HepG2 (cell line): ENCODE data around the gene HK2. TPM values are rescaled to one million over a fixed set of nuclear protein-coding genes. Genes with fewer than 3 reads are reported as not detected.

Source experiments
- AKAP8 ChIP-seq: sonication (generic); formaldehyde crosslinking; IDR thresholded peaks from 2 replicates; pipeline ENCODE4 v1.5.1; 2020; ENCODE audit warnings: mild to moderate bottlenecking, missing genetic modification reagents
- HCFC1 ChIP-seq: fragments of 150-350 bp; IDR thresholded peaks from 2 replicates; pipeline ENCODE4 v1.6.1; 2014; ENCODE audit warnings: low read depth, low read length
- HDAC1 ChIP-seq: sonication (generic); formaldehyde crosslinking; IDR thresholded peaks from 2 replicates; pipeline ENCODE4 v1.5.1; 2020; ENCODE audit warnings: mild to moderate bottlenecking, missing genetic modification reagents
- HOXA3 ChIP-seq: sonication (generic); formaldehyde crosslinking; IDR thresholded peaks from 2 replicates; pipeline ENCODE4 v1.5.0; 2020; ENCODE audit warnings: missing genetic modification reagents
- JDP2 ChIP-seq: sonication (generic); formaldehyde crosslinking; IDR thresholded peaks from 2 replicates; pipeline ENCODE4 v1.8.1; 2022; ENCODE audit warnings: missing genetic modification reagents, borderline replicate concordance
- KDM4B ChIP-seq: sonication (generic); formaldehyde crosslinking; IDR thresholded peaks from 2 replicates; pipeline ENCODE4 v1.4.0; 2020; ENCODE audit warnings: missing genetic modification reagents
- MYNN ChIP-seq: sonication (generic); formaldehyde crosslinking; IDR thresholded peaks from 2 replicates; pipeline ENCODE4 v1.4.0; 2020; ENCODE audit warnings: mild to moderate bottlenecking, low read depth, missing genetic modification reagents
- POLR2AphosphoS2 ChIP-seq: IDR thresholded peaks from 2 replicates; pipeline ENCODE4 v1.6.1; 2011; ENCODE audit warnings: low read depth, low read length, improper control_type of control experiment
- PTBP1 ChIP-seq: fragments of 200-400 bp; formaldehyde crosslinking; IDR thresholded peaks from 2 replicates; pipeline ENCODE4 v1.6.1; 2018; ENCODE audit warnings: low read length, low read depth; ENCODE audit not compliant: poor library complexity, severe bottlenecking
- SNAI1 ChIP-seq: sonication (generic); formaldehyde crosslinking; IDR thresholded peaks from 2 replicates; pipeline ENCODE4 v1.5.0; 2020; ENCODE audit warnings: mild to moderate bottlenecking, missing genetic modification reagents, borderline replicate concordance
- SOX5 ChIP-seq: IDR thresholded peaks from 2 replicates; pipeline ENCODE4 v1.6.1; 2016; ENCODE audit warnings: borderline replicate concordance
- SRSF9 ChIP-seq: fragments of 200-400 bp; formaldehyde crosslinking; IDR thresholded peaks from 2 replicates; pipeline ENCODE4 v1.6.1; 2018; ENCODE audit warnings: borderline replicate concordance, mild to moderate bottlenecking, low read depth, low read length; ENCODE audit not compliant: insufficient read depth, poor library complexity, severe bottlenecking
- TCF12 ChIP-seq, 2 experiments: fragments of 450-650 bp in 1 of 2; sonication (generic) in 1 of 2; formaldehyde crosslinking in 1 of 2; IDR thresholded peaks; 2 replicates each; pipeline versions ENCODE4 v1.6.1 to v1.8.0; 2017 to 2022; ENCODE audit warnings: antibody characterized with exemption in 1 of 2, mild to moderate bottlenecking in 1 of 2, missing genetic modification reagents in 1 of 2, moderate library complexity in 1 of 2
- ZNF253 ChIP-seq: sonication (generic); formaldehyde crosslinking; IDR thresholded peaks from 2 replicates; pipeline ENCODE4 v1.8.0; 2022; ENCODE audit warnings: mild to moderate bottlenecking, missing genetic modification reagents, borderline replicate concordance
- ZNF264 ChIP-seq: sonication (generic); formaldehyde crosslinking; IDR thresholded peaks from 2 replicates; pipeline ENCODE4 v1.4.0; 2020; ENCODE audit warnings: missing genetic modification reagents
- ZNF431 ChIP-seq: sonication (generic); formaldehyde crosslinking; IDR thresholded peaks from 2 replicates; pipeline ENCODE4 v1.9.0; 2022; ENCODE audit warnings: missing genetic modification reagents, low read depth, mild to moderate bottlenecking, borderline replicate concordance
- ZNF672 ChIP-seq: sonication (generic); formaldehyde crosslinking; IDR thresholded peaks from 2 replicates; pipeline ENCODE4 v1.8.1; 2022; ENCODE audit warnings: missing genetic modification reagents
- ZZZ3 ChIP-seq: sonication (generic); formaldehyde crosslinking; IDR thresholded peaks from 2 replicates; pipeline ENCODE4 v1.4.0; 2020; ENCODE audit warnings: missing genetic modification reagents, mild to moderate bottlenecking, borderline replicate concordance
- polyA plus RNA-seq, 8 experiments: library from polyadenylated mRNA; depleted of rRNA in 3 of 8; stranded (reverse) in 7 of 8; unstranded in 1 of 8; fragments of >200 nt; fragmentation: Illumina TruSeq in 4 of 8; extraction: Trizol in 4 of 8; gene quantifications; 2 replicates each; pipeline versions ENCODE4 v1.2.1 to v1.2.3, GENCODE V29; 2011 to 2016; ENCODE audit warnings: low read depth in 4 of 8, missing spikeins in 1 of 8, mixed read lengths in 1 of 8; ENCODE audit not compliant: insufficient read depth in 1 of 8
- total RNA-seq, 5 experiments: library from RNA; depleted of rRNA; stranded (reverse); fragments of >200 nt; fragmentation: Illumina TruSeq; extraction: Trizol; gene quantifications; 2 replicates each; pipeline ENCODE4 v1.2.3, GENCODE V29; 2016; ENCODE audit warnings: low read depth in 1 of 5
- TF ChIP-seq, protein P1 (sequence below): sonication (generic); formaldehyde crosslinking; IDR thresholded peaks from 2 replicates; pipeline ENCODE4 v1.4.0; 2020; ENCODE audit warnings: missing genetic modification reagents
- TF ChIP-seq, protein P2 (sequence below): sonication (generic); formaldehyde crosslinking; IDR thresholded peaks from 2 replicates; pipeline ENCODE4 v1.5.1; 2020; ENCODE audit warnings: missing genetic modification reagents, mild to moderate bottlenecking, borderline replicate concordance
- TF ChIP-seq, protein P3 (sequence below): sonication (generic); formaldehyde crosslinking; IDR thresholded peaks from 2 replicates; pipeline ENCODE4 v1.5.1; 2020; ENCODE audit warnings: missing genetic modification reagents, mild to moderate bottlenecking, borderline replicate concordance
- TF ChIP-seq, protein P4 (sequence below): IDR thresholded peaks from 2 replicates; pipeline ENCODE4 v1.6.1; 2016; ENCODE audit warnings: missing compliant biosample characterization, missing genetic modification reagents, borderline replicate concordance

The HK2 gene
- total and polyA plus RNA-seq, 2 of the 13 experiments (the other 11 are each of a cell fraction or from before 2014, with no cell fraction given), result 13.2 to 101 TPM

DNA sequence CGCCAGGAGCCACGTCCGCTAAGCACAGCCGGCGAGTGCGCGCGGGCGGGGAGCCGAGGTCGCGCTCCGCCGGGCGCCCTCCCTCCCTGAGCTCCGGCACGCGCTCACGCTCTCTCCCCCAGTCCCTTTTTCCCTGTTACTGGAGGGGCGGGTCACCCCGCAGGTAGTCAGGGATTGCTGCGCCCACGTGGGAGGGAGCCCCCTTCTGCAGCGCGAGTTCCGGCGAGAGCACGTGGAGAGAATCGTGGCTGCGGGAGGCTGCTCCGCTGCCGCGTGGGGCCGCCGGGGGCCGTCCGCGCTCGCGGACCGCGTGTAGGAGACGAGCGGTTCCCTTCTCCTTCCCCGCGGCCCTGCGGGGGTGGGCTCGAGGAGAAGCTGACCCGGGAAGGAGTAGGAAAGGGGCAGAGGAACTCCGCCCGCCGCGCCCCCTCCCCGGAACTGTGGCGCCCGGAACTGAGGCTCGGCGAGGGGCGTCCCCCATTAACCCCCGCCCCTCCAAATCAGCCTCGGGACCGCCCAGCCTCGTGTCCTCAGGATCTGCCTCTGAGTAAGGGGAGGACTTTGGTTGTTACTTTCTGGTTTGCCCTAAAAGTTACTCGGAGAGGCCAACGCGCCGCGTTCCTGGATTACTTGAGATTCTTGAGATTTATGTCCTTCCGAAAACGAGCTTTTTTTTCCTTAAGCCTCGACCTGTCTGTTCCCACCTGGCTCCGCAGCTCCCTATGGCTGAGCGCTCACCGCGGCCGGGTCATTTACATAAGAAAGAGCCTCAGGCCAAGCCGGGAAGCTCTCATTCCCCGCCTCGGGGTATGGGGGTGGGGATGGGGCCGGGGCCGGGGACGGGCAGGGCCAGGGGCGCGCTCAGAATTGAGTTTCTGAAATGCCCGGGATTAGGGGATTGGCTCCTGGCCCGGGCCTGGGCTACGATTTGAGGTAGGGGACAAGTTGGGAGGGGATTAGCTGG is 1.1 kb downstream of the HK2 start (continued):
- TF ChIP-seq, protein P1, sequence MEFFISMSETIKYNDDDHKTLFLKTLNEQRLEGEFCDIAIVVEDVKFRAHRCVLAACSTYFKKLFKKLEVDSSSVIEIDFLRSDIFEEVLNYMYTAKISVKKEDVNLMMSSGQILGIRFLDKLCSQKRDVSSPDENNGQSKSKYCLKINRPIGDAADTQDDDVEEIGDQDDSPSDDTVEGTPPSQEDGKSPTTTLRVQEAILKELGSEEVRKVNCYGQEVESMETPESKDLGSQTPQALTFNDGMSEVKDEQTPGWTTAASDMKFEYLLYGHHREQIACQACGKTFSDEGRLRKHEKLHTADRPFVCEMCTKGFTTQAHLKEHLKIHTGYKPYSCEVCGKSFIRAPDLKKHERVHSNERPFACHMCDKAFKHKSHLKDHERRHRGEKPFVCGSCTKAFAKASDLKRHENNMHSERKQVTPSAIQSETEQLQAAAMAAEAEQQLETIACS (CRISPR knock-in tag), result peak; percentile 65
- TF ChIP-seq SRSF9 (no peak), POLR2AphosphoS2 (no peak), KDM4B (CRISPR knock-in tag) (peak; percentile 68; the same call in 1 of the 2 replicates), MYNN (CRISPR knock-in tag) (peak; percentile 64; the same call in 1 of the 2 replicates), HDAC1 (peak; percentile 96), ZNF264 (CRISPR knock-in tag) (0 out of 2 replicates have a peak, but pooled peaks have one; percentile 36), ZNF431 (CRISPR knock-in tag) (0 out of 2 replicates have a peak, but pooled peaks have one; percentile 65), TCF12 (IDR thresholded peaks at IDR 0.05) (no peak), TCF12 (CRISPR knock-in tag; IDR thresholded peaks at IDR 0.05) (peak; percentile 53; the same call in 1 of the 2 replicates), HCFC1 (no peak), AKAP8 (CRISPR knock-in tag) (peak; percentile 55), JDP2 (no peak), ZNF672 (peak; percentile 60; the same call in 1 of the 2 replicates), ZZZ3 (no peak), HOXA3 (CRISPR knock-in tag) (peak; percentile 71), SOX5 (CRISPR knock-in tag) (peak; percentile 33; the same call in 1 of the 2 replicates), PTBP1 (peak; percentile 47), ZNF253 (CRISPR knock-in tag) (peak; percentile 11; the same call in 1 of the 2 replicates), SNAI1 (CRISPR knock-in tag) (peak; percentile 77; the same call in 1 of the 2 replicates)
- TF ChIP-seq, protein P2, sequence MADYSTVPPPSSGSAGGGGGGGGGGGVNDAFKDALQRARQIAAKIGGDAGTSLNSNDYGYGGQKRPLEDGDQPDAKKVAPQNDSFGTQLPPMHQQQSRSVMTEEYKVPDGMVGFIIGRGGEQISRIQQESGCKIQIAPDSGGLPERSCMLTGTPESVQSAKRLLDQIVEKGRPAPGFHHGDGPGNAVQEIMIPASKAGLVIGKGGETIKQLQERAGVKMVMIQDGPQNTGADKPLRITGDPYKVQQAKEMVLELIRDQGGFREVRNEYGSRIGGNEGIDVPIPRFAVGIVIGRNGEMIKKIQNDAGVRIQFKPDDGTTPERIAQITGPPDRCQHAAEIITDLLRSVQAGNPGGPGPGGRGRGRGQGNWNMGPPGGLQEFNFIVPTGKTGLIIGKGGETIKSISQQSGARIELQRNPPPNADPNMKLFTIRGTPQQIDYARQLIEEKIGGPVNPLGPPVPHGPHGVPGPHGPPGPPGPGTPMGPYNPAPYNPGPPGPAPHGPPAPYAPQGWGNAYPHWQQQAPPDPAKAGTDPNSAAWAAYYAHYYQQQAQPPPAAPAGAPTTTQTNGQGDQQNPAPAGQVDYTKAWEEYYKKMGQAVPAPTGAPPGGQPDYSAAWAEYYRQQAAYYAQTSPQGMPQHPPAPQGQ (CRISPR knock-in tag), result 0 out of 2 replicates have a peak, but pooled peaks have one; percentile 44
- TF ChIP-seq, protein P3, sequence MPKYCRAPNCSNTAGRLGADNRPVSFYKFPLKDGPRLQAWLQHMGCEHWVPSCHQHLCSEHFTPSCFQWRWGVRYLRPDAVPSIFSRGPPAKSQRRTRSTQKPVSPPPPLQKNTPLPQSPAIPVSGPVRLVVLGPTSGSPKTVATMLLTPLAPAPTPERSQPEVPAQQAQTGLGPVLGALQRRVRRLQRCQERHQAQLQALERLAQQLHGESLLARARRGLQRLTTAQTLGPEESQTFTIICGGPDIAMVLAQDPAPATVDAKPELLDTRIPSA (CRISPR knock-in tag), result 0 out of 2 replicates have a peak, but pooled peaks have one; percentile 87
- TF ChIP-seq, protein P4, sequence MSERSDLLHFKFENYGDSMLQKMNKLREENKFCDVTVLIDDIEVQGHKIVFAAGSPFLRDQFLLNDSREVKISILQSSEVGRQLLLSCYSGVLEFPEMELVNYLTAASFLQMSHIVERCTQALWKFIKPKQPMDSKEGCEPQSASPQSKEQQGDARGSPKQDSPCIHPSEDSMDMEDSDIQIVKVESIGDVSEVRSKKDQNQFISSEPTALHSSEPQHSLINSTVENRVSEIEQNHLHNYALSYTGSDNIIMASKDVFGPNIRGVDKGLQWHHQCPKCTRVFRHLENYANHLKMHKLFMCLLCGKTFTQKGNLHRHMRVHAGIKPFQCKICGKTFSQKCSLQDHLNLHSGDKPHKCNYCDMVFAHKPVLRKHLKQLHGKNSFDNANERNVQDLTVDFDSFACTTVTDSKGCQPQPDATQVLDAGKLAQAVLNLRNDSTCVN (CRISPR knock-in tag), result no peak
